ENCODE results near the gene CHAD.

CHAD gene

DNA sequence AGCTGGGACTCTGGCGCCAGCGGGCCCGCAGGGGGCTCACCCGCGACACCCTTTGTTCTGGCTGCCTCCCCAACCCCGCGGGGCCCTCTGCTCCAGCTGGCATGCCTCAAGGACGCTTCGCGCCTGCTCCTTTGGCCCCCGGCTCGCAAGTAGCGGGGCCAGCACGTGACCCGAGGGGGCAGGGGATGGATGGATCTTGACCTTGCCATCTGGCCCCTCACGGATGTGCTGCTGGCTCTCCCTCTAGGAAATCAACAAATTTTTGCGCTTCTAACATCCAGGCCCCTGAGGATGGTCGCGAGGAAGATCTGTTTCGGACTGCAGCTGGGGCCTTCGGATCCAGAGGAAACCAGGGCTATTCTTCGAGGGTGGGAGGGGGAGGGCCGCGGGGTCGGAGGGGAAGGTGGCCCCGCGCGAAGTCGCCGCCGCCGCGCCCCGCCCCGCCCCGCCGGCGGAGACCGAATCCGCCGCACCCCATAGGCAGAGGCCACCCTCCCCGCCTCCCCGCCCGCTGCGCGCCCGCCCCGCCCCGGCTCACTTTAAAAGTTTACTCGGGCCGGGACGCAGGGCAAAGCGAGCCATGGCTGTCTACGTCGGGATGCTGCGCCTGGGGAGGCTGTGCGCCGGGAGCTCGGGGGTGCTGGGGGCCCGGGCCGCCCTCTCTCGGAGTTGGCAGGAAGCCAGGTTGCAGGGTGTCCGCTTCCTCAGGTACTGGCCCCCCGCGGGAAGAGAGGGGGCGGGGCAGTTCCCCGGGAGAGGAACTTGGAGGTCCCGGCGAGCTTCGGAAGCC, 42.8 kb downstream of the CHAD start, which contains the start of gene ACSF2:
ACSF2 (plus strand) TSS at position 537 of the 790 bp plus-strand sequence; CDS start at position 581, 44 bp downstream.
- Histone ChIP-seq H3K36me3 (ENCODE audit: control insufficient read depth, low read length) (no peaks in the 10 kb centered on the region), H3K27ac (ENCODE audit: low read depth, low read length) (peak within 1 kb of the TSS; percentile 52)

DNA sequence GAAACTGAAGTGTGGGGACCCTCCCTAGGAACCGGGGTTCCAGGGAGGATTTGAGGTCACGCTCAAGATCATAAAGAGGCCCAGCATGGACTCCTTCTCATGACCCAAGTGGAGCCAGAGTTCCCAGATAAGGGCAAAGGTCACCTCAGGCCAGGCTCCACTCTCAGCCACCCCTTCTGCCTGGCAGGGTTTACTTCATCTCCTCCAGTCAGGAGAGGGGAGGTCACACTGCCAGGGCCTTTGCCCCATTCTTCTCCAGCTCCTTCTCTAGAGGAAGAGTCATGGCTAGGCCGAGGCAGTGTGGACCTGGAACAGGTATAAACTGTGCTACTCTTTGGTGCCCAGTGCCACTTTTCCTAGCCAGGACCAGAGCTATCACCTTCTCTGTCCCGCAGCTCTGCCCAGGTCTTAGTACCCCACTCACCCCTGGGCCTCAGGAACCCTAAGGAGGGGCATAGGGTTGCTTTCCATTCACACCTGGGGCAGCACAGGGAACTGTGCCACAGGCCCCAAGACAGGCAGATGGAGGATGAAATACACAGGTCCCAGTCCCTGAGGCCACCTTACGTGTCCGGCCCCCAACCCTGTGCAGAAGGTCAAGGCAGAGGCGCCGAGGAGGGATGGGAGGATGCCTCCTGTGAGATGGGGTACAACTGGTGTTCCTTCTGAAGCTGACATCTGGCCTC, 43.5 kb downstream of the CHAD start:
- H3K4me2 ChIP-seq (ENCODE audit: low read length): peak overlapping the region; percentile 100
- H3K36me3 ChIP-seq (ENCODE audit: control insufficient read depth, low read length): no peaks in the 10 kb centered on the region
- no peak overlapping the region for H3K27ac ChIP-seq (ENCODE audit: low read depth, low read length)
- H3K9me3 ChIP-seq (ENCODE audit: control insufficient read depth, insufficient read depth, low read length): no peaks in the 10 kb centered on the region
- peaks cover 6% of the 10 kb centered on the region for H3K79me2 ChIP-seq (ENCODE audit: control insufficient read depth, low read length)
- peak overlapping the region; percentile 94 for H3K4me3 ChIP-seq (ENCODE audit: low read length)
- TF ChIP-seq, protein P1, sequence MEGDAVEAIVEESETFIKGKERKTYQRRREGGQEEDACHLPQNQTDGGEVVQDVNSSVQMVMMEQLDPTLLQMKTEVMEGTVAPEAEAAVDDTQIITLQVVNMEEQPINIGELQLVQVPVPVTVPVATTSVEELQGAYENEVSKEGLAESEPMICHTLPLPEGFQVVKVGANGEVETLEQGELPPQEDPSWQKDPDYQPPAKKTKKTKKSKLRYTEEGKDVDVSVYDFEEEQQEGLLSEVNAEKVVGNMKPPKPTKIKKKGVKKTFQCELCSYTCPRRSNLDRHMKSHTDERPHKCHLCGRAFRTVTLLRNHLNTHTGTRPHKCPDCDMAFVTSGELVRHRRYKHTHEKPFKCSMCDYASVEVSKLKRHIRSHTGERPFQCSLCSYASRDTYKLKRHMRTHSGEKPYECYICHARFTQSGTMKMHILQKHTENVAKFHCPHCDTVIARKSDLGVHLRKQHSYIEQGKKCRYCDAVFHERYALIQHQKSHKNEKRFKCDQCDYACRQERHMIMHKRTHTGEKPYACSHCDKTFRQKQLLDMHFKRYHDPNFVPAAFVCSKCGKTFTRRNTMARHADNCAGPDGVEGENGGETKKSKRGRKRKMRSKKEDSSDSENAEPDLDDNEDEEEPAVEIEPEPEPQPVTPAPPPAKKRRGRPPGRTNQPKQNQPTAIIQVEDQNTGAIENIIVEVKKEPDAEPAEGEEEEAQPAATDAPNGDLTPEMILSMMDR (IDR thresholded peaks at IDR 0.05; ENCODE audit: low read depth, low read length, poor library complexity, severe bottlenecking): no peak
- no peak for TF ChIP-seq EZH2phosphoT487 (IDR thresholded peaks at IDR 0.05; ENCODE audit: borderline replicate concordance, low read length)
- peaks cover 41% of the 10 kb centered on the region for H3K4me1 ChIP-seq (ENCODE audit: control insufficient read depth, low read length)
- no peaks in the 10 kb centered on the region for H3K27me3 ChIP-seq (ENCODE audit: control insufficient read depth, low read length)
- H3K9me2 ChIP-seq (replicated peaks; ENCODE audit: control insufficient read depth, low read length): no peaks in the 10 kb centered on the region
- peaks cover 27% of the 10 kb centered on the region for H3F3A ChIP-seq (ENCODE audit: control insufficient read depth, insufficient read depth)
- no peaks in the 10 kb centered on the region for H4K20me1 ChIP-seq (ENCODE audit: control insufficient read depth, insufficient read depth, low read depth, low read length)

More for the DNA sequence above, 42.8 kb downstream of the CHAD start, which contains the start of gene ACSF2:
- H3K27me3 ChIP-seq (ENCODE audit: control insufficient read depth, low read length): no peaks in the 10 kb centered on the region
- H3K4me1 ChIP-seq (ENCODE audit: control insufficient read depth, low read length): peaks cover 35% of the 10 kb centered on the region
- H3K9me2 ChIP-seq (replicated peaks; ENCODE audit: control insufficient read depth, low read length): no peaks in the 10 kb centered on the region
- TF ChIP-seq EZH2phosphoT487 (IDR thresholded peaks at IDR 0.05; ENCODE audit: borderline replicate concordance, low read length): no peak
- TF ChIP-seq, protein P1 (IDR thresholded peaks at IDR 0.05; ENCODE audit: low read depth, low read length, poor library complexity, severe bottlenecking): no peak
- peak within 1 kb of the TSS; percentile 100 for H3K4me2 ChIP-seq (ENCODE audit: low read length)
- no peaks in the 10 kb centered on the region for H4K20me1 ChIP-seq (ENCODE audit: control insufficient read depth, insufficient read depth, low read depth, low read length)
- H3K4me3 ChIP-seq (ENCODE audit: low read length): peak within 1 kb of the TSS; percentile 94
- H3F3A ChIP-seq (ENCODE audit: control insufficient read depth, insufficient read depth): peaks cover 24% of the 10 kb centered on the region
- H3K79me2 ChIP-seq (ENCODE audit: control insufficient read depth, low read length): peaks cover 6% of the 10 kb centered on the region
- H3K9me3 ChIP-seq (ENCODE audit: control insufficient read depth, insufficient read depth, low read length): no peaks in the 10 kb centered on the region

DNA sequence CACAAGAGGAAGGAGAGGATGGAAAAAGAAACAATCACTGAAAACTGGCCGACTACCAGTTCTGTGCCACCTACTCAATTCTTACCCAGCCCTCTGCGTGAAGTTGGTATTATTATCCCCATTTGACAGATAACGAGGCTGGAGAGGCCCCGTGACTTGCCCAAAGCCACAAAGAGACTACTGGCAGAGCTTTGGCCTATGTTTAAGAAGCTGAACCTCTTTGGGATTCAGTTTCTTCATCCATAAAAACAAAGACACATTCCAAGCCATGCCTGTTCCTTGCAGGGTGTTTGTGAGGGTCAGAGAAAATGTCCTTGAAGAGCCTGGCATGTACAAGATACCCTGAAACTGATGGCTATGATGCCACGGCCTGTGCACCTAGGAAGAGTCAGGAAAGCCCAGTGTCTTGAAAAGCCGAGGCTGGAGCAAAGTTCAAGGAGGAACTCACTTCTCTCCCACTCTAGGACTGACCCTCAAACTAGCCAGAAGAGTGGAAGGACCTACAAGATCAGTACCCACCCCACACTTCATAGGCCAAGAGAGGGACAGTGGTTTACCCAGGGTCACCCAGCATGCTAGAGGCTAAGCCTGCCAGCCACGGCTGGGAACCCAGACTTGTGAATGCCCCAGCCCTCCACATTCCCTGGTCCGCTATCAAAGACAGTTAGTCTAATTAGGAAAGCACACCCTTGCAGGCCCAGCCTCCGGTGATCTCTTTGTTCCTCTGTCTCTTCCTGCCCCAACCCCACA, 44.3 kb downstream of the CHAD start:
- H3K9me3 ChIP-seq (ENCODE audit: control insufficient read depth, insufficient read depth, low read length): no peaks in the 10 kb centered on the region; the same call in 1 of the 2 replicates
- H3K79me2 ChIP-seq (ENCODE audit: control insufficient read depth, low read length): peaks cover 6% of the 10 kb centered on the region
- no peak overlapping the region for H3K4me2 ChIP-seq (ENCODE audit: low read length)
- no peak overlapping the region for H3K4me3 ChIP-seq (ENCODE audit: low read length)
- no peaks in the 10 kb centered on the region for H3K9me2 ChIP-seq (replicated peaks; ENCODE audit: control insufficient read depth, low read length)
- H3F3A ChIP-seq (ENCODE audit: control insufficient read depth, insufficient read depth): peaks cover 27% of the 10 kb centered on the region
- TF ChIP-seq, protein P1 (IDR thresholded peaks at IDR 0.05; ENCODE audit: low read depth, low read length, poor library complexity, severe bottlenecking): no peak
- TF ChIP-seq EZH2phosphoT487 (IDR thresholded peaks at IDR 0.05; ENCODE audit: borderline replicate concordance, low read length): no peak
- H3K36me3 ChIP-seq (ENCODE audit: control insufficient read depth, low read length): no peaks in the 10 kb centered on the region
- H3K27me3 ChIP-seq (ENCODE audit: control insufficient read depth, low read length): no peaks in the 10 kb centered on the region
- H4K20me1 ChIP-seq (ENCODE audit: control insufficient read depth, insufficient read depth, low read depth, low read length): no peaks in the 10 kb centered on the region
- H3K4me1 ChIP-seq (ENCODE audit: control insufficient read depth, low read length): peaks cover 41% of the 10 kb centered on the region
- no peak overlapping the region for H3K27ac ChIP-seq (ENCODE audit: low read depth, low read length)

Measured in DOHH2 (cell line).